Lower lobe of right lung (tissue), 2 donors: ENCODE measurements around the gene C9orf85. TPM values are rescaled to one million over a fixed set of nuclear protein-coding genes. Genes with fewer than 3 reads are reported as not detected.
A peak's percentile ranks its signal among the peaks of the same experiment; 100 is the strongest.

Source experiments
- ATAC-seq, 2 donors: fragments of 200-7000 bp; cut with Tn5 transposase; one replicate each; pipeline ENCODE4 v1.9.1; 2020 to 2022; ENCODE audit warnings: mild to moderate bottlenecking in 2 of 2, moderate library complexity in 2 of 2
- DNase-seq: peaks from one replicate; pipeline ENCODE4 v3.0.0-alpha.2; 2020
- H3K27ac ChIP-seq: fragments of 200-600 bp; one replicate; pipeline ENCODE4 v1.8.0; 2022
- H3K27me3 ChIP-seq: fragments of 200-600 bp; one replicate; pipeline ENCODE4 v1.8.0; 2022; ENCODE audit warnings: low read depth
- H3K36me3 ChIP-seq: fragments of 200-600 bp; one replicate; pipeline ENCODE4 v1.8.0; 2022; ENCODE audit warnings: mild to moderate bottlenecking
- H3K4me1 ChIP-seq: fragments of 200-600 bp; one replicate; pipeline ENCODE4 v1.8.0; 2022
- H3K4me3 ChIP-seq: fragments of 200-600 bp; one replicate; pipeline ENCODE4 v1.8.0; 2022; ENCODE audit warnings: mild to moderate bottlenecking
- H3K9me3 ChIP-seq: fragments of 200-600 bp; one replicate; pipeline ENCODE4 v1.8.0; 2022
- intact Hi-C: fragments of 100-400 bp; cut with DNase I; formaldehyde crosslinking; loops from one replicate; pipeline ENCODE4 v1.11.0; 2022
- total RNA-seq: library from RNA; stranded (reverse); fragmentation: NEBNext Ultra II Directional; extraction: Animal tissue kit (Norgen Biotek cat#: 25700); gene quantifications from one replicate; pipeline ENCODE4 v1.2.1, GENCODE V29; 2021
- TF ChIP-seq, protein P1 (sequence below): fragments of 200-600 bp; IDR thresholded peaks from one replicate; pipeline ENCODE4 v1.8.0; 2022; ENCODE audit warnings: antibody characterized with exemption, mild to moderate bottlenecking
- donor health status: DM: no; HTN: yes; CAD: no; lungs with severe emphysema.

Gene C9orf85
- total RNA-seq, 1 donor from 2014 or later = 11.1 TPM

DNA sequence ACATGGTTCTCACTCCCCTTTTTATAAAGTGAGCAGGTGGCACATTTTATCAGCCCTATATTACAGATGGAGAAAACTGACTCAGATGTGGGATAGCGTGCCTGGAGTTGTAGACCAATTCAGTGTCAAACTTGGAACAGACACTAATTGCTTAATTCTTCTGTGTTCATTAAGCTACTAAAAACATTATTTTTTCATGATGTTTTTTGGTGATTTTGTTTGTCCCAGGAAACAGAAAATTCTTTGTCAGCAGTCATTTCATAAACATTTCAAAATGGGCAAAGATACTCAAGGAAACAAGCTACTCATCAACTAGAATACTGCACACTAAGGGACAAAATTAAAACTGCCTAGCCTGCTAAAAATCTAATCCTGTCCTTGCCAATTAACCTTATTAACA is 2.6 kb upstream of the C9orf85 start:
- Histone ChIP-seq H3K36me3 (peaks cover 7% of the 10 kb centered on the region), H3K4me3 (peak overlapping the region; percentile 93), H3K27me3 (no peaks in the 10 kb centered on the region), H3K9me3 (no peaks in the 10 kb centered on the region), H3K27ac (no peak overlapping the region), H3K4me1 (peaks cover 34% of the 10 kb centered on the region)
- TF ChIP-seq, protein P1, sequence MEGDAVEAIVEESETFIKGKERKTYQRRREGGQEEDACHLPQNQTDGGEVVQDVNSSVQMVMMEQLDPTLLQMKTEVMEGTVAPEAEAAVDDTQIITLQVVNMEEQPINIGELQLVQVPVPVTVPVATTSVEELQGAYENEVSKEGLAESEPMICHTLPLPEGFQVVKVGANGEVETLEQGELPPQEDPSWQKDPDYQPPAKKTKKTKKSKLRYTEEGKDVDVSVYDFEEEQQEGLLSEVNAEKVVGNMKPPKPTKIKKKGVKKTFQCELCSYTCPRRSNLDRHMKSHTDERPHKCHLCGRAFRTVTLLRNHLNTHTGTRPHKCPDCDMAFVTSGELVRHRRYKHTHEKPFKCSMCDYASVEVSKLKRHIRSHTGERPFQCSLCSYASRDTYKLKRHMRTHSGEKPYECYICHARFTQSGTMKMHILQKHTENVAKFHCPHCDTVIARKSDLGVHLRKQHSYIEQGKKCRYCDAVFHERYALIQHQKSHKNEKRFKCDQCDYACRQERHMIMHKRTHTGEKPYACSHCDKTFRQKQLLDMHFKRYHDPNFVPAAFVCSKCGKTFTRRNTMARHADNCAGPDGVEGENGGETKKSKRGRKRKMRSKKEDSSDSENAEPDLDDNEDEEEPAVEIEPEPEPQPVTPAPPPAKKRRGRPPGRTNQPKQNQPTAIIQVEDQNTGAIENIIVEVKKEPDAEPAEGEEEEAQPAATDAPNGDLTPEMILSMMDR = no peak
- DNase-seq = no peak
- ATAC-seq = no peak
- intact Hi-C loops = no loop called here

DNA sequence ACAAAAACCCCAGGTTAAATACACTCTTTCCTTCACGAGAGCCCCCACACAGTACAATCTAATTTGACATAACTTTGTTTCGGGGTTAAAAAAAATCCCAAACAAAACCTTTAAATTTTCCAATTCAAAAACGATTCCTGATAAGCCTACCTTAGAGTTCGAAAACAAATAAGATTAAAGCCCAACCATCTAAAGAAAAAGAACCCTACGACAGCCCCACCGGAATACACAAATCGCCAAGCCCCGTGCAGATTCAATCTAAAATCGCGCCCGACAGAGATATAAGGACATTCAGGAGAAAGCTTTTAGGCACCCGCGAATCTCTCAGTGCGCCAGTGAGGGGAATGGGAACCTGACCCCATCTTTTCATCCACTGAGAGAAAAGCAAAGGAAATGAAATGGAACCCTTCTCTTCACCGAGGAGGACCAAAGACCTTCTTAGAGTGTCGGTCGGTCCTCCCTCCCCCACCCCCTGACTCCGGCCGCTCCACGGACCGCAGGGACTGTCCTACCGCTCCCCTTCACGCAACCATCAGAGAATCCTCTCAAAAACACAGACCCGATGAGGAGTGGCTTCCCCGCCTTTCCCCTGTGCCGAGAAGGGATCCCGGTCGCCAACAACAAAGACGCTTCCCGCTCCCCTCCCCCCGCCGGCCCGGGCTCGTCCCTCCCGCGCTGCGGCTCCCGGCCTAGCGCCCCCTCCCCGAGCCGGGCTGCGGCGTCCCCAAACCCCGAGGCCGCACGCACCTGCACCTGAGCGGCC is 1.4 kb upstream of the C9orf85 start:
- peak overlapping the region; percentile 93 for H3K4me3 ChIP-seq
- intact Hi-C loops = no loop called here
- H3K27me3 ChIP-seq = no peaks in the 10 kb centered on the region
- DNase-seq (peak; percentile 75), ATAC-seq (peak; percentile 28 to 43)
- H3K4me1 ChIP-seq = peaks cover 36% of the 10 kb centered on the region
- peak overlapping the region; percentile 93 for H3K27ac ChIP-seq
- TF ChIP-seq, protein P1 = no peak
- H3K9me3 ChIP-seq = no peaks in the 10 kb centered on the region
- peaks cover 7% of the 10 kb centered on the region for H3K36me3 ChIP-seq

DNA sequence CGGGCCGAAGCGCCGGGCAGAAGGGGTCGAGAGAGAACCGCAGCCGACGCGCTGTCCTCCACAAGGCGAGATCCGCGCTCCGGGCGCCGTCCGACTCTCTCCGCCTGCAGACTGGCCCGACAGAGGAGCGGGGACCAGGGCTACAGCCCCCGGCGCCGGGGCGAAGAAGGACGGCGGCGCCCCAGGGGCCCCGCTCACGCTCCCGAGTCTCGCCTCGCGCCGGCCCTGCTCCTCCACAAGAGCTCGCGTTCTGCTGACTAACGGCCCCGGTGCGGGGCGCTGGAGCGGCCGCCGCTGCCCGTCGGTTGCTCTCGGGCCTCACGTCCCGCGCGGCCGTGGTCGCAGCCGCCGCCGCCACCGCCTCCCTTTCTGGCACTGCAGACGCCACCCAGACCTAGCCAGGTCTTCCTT is 784 bp upstream of the C9orf85 start:
- Histone ChIP-seq H3K9me3 (no peaks in the 10 kb centered on the region), H3K4me3 (peak overlapping the region; percentile 93), H3K27ac (peak overlapping the region; percentile 93), H3K27me3 (no peaks in the 10 kb centered on the region), H3K4me1 (peaks cover 36% of the 10 kb centered on the region), H3K36me3 (peaks cover 5% of the 10 kb centered on the region)
- no peak for DNase-seq
- TF ChIP-seq, protein P1 = no peak
- intact Hi-C loops = no loop called here
- peak; percentile 56 to 59 for ATAC-seq

GRCh38 chr9:71911908-71912335 is 483 bp downstream of the C9orf85 start:
- H3K27me3 ChIP-seq = no peaks in the 10 kb centered on the region
- TF ChIP-seq, protein P1 = no peak
- peaks cover 36% of the 10 kb centered on the region for H3K4me1 ChIP-seq
- H3K9me3 ChIP-seq = no peaks in the 10 kb centered on the region
- ATAC-seq (no peak), DNase-seq (no peak)
- H3K36me3 ChIP-seq = no peaks in the 10 kb centered on the region
- peak overlapping the region; percentile 93 for H3K4me3 ChIP-seq
- intact Hi-C loops = no loop called here
- H3K27ac ChIP-seq = peak overlapping the region; percentile 93

DNA sequence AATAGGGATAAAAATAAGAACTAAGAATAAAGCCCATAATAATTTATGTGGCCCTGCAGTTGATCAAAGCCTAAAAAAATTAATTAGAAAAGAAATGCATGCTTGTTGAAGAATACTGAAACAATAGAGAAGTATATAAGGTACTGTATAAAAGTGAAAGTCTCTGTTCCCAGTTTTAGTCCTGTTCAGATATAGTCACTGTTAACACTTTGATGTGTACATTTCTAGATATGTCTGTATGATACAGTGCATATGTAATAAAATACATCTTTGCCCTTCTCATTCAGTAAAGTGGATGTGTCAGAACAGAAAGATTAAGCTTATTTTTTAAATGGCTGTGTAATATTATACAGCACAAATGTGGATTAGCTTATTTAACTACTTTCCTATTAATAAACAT is 4.1 kb downstream of the C9orf85 start:
- Histone ChIP-seq H3K36me3 (no peaks in the 10 kb centered on the region), H3K4me1 (peaks cover 22% of the 10 kb centered on the region), H3K9me3 (no peaks in the 10 kb centered on the region), H3K27me3 (no peaks in the 10 kb centered on the region), H3K27ac (no peak overlapping the region), H3K4me3 (no peak overlapping the region)
- DNase-seq (no peak), ATAC-seq (no peak)
- TF ChIP-seq, protein P1 = no peak
- intact Hi-C loops = no loop called here
